ELF-1 (cell line): Measurements from ENCODE around the gene FEZF2.

Experiments
- DNase-seq: peaks from one replicate; pipeline ENCODE4 v3.0.0-alpha.2; 2016; ENCODE audit warnings: low read depth, low spot score

Gene FEZF2

DNA sequence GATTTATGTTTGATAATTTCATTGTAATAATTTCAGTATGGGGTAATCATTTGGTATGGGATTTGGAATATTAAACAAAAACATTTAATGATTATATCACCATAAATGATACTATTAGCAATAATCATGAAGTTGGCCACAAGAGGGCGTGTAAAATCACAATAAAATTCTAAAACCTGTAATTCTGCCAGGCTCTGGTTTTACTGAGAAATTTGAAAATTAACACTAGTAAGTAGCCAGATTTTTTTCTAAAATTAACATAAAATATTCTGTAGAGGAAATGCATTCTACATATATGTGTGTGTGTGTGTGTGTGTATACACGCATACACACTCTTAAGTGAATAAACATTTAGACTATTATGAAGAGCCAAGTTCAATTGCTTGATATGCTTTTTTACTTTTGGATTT lies 40.5 kb downstream of the FEZF2 start:
- no peak for DNase-seq

DNA sequence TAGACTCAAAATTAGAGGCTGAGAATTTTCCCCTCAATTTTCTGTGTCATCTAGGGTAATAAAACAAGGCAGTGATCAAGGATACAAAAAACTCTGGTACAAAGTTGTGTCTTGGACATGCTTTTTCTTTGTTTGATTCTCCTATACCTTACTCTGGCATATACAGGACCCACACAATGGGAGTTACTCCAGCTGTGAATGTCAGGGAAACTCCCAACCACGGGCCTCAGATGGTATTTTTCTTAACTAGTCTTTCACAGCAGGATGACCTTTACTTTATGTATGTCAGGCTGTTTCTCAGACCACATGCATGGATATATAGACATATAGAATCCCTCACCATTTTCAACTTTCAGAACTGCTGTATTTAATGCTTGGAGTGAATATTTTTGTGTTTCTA lies 41.3 kb downstream of the FEZF2 start:
- no peak for DNase-seq

DNA sequence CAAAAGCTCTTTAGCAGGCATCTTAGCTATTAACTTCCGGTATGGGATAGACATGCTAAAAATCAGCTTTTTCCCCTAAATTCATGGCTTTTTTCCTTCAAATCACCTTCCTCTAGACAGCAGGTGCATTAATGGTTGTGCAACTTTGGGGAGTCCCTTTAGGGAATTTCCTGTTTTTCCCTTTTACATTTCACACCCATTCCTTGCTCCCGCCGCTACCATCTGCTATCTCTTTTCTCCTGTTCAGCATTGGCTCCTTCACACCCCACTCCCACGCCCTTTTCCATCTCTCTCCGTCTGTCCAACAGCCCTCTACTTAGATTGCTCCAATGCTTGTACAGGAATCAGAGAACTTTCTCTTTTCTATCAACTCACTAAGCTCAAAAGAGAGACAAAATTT lies 43.4 kb downstream of the FEZF2 start:
- no peak for DNase-seq

DNA sequence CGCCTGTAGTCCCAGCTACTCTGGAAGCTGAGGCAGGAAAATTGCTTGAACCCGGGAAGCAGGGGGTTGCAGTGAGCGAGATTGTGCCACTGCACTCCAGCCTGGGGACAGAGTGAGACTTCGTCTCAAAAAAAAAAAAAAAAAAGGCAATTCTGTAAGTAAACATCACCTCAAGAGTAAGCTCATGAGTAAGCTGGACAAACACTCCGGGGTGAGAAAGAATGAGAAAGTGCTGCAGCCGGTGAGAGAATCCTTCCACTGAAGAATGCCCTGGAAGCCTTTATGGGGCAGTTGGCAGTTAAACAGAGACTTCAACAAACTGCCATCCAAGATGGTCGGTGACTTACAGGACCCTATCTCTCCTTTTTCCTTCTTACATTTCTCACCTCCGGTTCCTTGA lies 47.5 kb downstream of the FEZF2 start:
- DNase-seq: no peak

DNA sequence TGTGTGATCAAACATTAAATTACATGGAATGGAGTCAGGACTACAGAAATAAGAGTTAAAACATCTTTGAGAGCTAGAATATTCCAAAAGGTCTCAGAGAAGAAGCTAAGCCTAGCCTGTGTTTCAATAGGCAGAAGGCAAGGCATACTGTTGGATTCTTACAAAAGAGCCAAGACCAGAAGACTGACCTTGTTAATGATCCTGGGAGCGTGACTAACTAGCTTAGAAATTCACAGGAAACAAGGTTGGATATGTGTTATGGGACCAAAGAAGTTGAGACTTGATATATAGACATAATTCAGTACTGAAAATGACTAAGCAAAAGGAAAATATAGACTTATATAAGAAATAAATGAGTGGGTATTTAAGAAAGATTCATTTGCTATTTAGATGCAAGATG lies 50.1 kb downstream of the FEZF2 start:
- no peak for DNase-seq
